ENCODE data around the gene CMTM3.

Gene CMTM3

DNA sequence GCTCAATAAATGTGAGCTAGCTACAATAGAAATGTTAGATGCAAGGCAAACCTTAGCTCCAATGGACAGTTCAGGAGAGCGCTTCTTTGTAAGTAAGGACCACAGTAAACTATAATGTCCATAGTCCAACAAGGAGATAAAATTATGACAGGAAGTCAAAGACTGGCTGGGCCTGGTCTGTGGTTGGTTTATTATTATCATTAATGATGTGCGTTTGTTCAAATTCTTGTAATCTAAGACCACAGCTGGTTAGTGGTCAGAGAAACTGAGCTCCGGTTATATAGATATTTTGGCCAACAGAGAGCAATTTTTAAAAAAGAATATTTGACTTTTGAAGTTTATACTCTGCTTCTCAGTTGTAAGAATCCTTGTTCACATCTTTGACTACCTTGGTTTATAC is 30.0 kb upstream of the CMTM3 start:
- Mint-ChIP-seq H3K9me3 (no peaks in the 10 kb centered on the region), H3K4me3 (no peak overlapping the region), H3K4me1 (peaks cover 8% of the 10 kb centered on the region), H3K27ac (no peak overlapping the region), H3K27me3 (peaks cover 23% of the 10 kb centered on the region), H3K36me3 (ENCODE audit: low read depth) (no peaks in the 10 kb centered on the region)
- DNase-seq (no peak), ATAC-seq (no peak)

DNA sequence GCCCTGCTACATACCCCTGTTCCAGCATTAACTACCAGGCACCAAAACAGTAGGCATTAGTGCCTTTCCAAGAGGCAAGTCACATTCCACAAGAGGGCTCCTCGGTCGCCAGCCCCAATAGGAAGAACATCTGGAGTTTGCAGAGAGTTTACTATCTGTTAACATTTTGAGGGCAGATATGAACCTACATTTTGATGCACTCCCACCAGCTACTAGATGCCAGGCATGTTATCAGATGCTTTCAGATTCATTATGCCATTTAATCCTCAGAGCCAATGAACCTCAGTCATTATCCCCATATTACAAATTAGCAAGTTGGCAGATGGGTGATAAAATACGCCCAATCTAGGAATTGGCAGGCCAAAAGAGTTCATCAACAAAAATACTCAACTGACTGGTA is 29.4 kb upstream of the CMTM3 start:
- no peak for ATAC-seq
- Mint-ChIP-seq H3K27me3 (peaks cover 28% of the 10 kb centered on the region), H3K4me1 (peaks cover 13% of the 10 kb centered on the region), H3K36me3 (ENCODE audit: low read depth) (no peaks in the 10 kb centered on the region), H3K9me3 (no peaks in the 10 kb centered on the region), H3K27ac (no peak overlapping the region), H3K4me3 (no peak overlapping the region)
- no peak for DNase-seq

- Mint-ChIP-seq H3K4me3 (no peak overlapping the region), H3K27ac (no peak overlapping the region), H3K27me3 (peaks cover 38% of the 10 kb centered on the region), H3K4me1 (peaks cover 15% of the 10 kb centered on the region), H3K36me3 (ENCODE audit: low read depth) (no peaks in the 10 kb centered on the region), H3K9me3 (no peaks in the 10 kb centered on the region)
- DNase-seq (no peak), ATAC-seq (no peak)
Observed at GRCh38 chr16:66576296-66576695, 28.2 kb upstream of the CMTM3 start.

- Mint-ChIP-seq H3K27ac (no peak within 1 kb of the TSS), H3K27me3 (peaks cover 38% of the 10 kb centered on the region), H3K9me3 (no peaks in the 10 kb centered on the region), H3K4me1 (peaks cover 17% of the 10 kb centered on the region), H3K4me3 (peak within 1 kb of the TSS; percentile 52), H3K36me3 (ENCODE audit: low read depth) (no peaks in the 10 kb centered on the region)
- DNase-seq (no peak), ATAC-seq (no peak)
Observed at GRCh38 chr16:66578651-66579531, 25.6 kb upstream of the CMTM3 start, which contains the start of gene CMTM2. CMTM2 (plus strand) TSS chr16:66579463; CDS start chr16:66579608, 145 bp downstream.

DNA sequence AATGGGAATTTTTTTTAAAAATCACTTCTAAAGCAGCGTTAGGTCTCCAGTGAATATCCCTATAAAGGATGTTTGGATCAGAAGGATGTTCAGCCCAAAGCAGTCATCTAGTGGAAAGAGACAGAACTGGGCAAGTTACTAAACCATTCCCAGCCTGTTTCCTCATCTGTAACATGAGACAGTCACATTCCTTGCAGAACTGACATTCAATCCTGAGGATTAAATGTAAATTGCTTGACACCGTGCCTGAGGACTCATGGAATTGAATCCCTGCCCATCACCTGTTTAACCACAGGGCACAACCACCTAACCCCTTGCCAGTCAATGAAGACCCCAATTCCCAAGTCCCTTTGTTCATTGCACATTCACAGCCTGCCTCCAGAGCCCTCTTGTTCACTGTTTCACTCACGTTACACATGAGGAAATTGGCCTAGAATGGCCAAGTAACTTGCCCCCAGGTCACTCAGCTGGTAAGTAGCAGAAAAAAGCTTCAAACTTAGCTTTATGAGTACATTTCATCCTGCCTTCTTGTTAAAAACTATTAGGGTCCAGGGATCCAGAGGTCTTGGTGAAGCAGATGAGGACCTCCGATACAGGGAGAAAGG is 23.8 kb upstream of the CMTM3 start:
- Mint-ChIP-seq H3K9me3 (no peaks in the 10 kb centered on the region), H3K4me3 (no peak overlapping the region), H3K36me3 (ENCODE audit: low read depth) (no peaks in the 10 kb centered on the region), H3K27me3 (peaks cover 39% of the 10 kb centered on the region), H3K27ac (no peak overlapping the region), H3K4me1 (peaks cover 17% of the 10 kb centered on the region)
- ATAC-seq: no peak
- no peak for DNase-seq

DNA sequence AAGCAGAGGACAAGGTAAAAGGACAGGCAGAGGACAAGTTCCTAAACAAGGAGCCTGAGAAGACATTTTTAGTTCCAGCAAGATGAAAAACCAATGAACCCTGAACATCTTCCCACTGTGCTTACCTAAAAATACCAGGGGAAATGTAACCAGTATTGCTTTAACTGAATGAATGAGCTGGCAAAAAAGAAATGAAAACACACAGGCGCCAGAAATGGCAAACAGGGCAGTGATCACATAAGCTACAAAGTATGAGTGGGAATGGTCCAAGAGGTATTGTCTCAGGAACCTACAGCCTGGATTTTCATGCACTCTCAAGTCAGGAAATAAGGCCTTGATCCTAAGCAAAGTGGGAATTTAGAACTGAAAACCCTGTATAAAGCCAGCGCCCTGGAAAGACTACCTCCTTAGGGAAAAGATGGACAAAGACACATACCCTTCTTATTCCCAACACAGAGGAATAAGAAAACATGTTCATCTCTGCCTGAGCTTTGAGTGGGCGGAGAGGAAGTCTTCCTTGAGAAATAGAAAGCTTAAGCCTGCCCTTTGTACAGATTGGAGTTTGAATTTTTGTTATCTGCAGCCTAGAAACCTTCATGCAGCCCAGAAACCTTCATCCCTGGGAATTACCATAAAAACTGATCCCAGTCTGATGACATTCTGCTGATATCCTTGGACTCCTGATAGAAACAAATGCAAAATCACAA is 23.1 kb upstream of the CMTM3 start:
- DNase-seq: no peak

DNA sequence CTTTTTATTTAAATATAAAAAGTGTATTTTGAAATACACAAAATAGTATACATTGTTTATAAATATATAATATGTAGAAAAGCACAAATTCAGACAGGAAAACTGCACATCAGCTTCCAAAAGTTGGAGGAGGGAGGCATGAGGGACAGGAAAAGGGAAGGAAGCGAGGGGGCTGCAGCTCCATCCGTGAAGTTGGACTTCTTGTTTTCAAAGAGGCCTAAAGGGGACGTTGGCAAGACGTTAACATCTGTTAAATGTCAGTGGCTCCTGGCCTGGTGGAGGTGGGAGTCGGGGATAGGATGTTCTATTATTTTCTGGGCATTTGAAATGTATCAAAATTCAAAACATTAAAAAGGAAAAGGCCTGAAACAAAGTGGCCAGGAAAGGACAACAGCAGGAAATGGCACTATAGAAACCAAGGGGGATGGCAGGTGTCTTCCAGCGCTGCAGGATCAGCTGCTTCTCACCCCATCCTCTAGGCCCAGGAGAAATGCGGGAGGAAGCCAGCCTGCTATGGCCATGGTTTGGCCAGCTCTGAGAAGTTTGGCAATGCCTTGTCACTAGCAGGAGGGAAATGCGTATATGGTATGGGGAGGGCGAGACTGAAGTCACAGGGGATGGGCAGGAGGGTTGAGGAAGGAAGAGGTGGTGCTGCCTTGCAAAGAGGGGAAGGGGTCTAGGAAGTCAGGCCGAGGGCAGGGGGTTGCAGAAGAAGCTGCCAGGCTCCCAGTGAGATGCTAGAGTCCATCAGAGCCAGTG is 18.8 kb upstream of the CMTM3 start:
- ATAC-seq (no peak), DNase-seq (no peak)
- Mint-ChIP-seq H3K27ac (no peak overlapping the region), H3K27me3 (peaks cover 8% of the 10 kb centered on the region), H3K4me1 (peaks cover 31% of the 10 kb centered on the region), H3K36me3 (ENCODE audit: low read depth) (no peaks in the 10 kb centered on the region), H3K4me3 (no peak overlapping the region), H3K9me3 (no peaks in the 10 kb centered on the region)

More for the DNA sequence above, 23.1 kb upstream of the CMTM3 start:
- no peak overlapping the region for H3K27ac Mint-ChIP-seq
- ATAC-seq: no peak
- no peak overlapping the region for H3K4me3 Mint-ChIP-seq
- H3K9me3 Mint-ChIP-seq: no peaks in the 10 kb centered on the region
- peaks cover 42% of the 10 kb centered on the region for H3K27me3 Mint-ChIP-seq
- H3K36me3 Mint-ChIP-seq (ENCODE audit: low read depth): no peaks in the 10 kb centered on the region
- peaks cover 17% of the 10 kb centered on the region for H3K4me1 Mint-ChIP-seq

GRCh38 chr16:66587881-66588600 is 16.5 kb upstream of the CMTM3 start:
- no peak for DNase-seq
- Mint-ChIP-seq H3K36me3 (ENCODE audit: low read depth) (no peaks in the 10 kb centered on the region), H3K27ac (no peak overlapping the region), H3K4me1 (peaks cover 29% of the 10 kb centered on the region), H3K9me3 (no peaks in the 10 kb centered on the region), H3K27me3 (peaks cover 5% of the 10 kb centered on the region), H3K4me3 (peak overlapping the region; percentile 37)
- ATAC-seq: no peak

DNA sequence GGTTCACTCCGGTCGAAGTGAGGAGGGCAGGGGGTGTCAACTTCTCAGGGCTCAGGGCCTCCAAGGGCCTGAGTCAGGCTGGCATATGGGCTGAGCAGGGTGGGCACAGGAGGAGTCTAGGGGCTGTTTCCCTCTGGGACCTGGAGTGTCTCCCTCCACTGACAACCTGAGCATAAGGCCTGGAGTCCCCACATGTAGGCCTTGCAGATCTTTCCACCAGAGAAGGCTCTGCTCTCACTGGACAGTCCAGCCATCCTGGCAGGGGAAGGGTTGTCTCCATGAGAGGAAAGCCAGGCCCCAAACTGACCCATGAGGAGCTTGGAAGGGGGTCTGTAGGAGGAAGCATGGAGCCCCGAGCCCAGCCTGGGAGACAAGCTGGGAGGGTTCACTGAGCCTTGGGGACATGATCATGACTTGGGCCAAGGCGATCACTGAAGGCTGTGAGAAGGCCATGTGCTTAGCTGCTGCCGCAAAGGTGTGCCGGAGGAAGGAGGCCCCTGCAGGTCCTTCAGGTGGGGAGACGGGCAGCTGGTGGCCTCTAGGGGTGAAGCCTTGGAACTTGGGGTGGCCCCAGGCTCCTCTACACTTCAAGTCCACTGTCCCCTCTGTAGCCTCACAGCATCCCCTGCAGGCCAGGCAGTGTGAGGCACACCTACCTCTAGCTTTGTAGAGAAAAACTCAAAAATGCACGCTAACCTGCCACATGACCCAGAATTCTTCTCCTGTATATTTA is 15.4 kb upstream of the CMTM3 start:
- peak; percentile 94 for ATAC-seq

GRCh38 chr16:66590322-66590721 is 14.2 kb upstream of the CMTM3 start:
- peak overlapping the region; percentile 76 for H3K4me3 Mint-ChIP-seq
- peak; percentile 25 for ATAC-seq
- H3K4me1 Mint-ChIP-seq: peaks cover 29% of the 10 kb centered on the region
- no peaks in the 10 kb centered on the region for H3K9me3 Mint-ChIP-seq
- no peaks in the 10 kb centered on the region for H3K36me3 Mint-ChIP-seq (ENCODE audit: low read depth)
- peaks cover 5% of the 10 kb centered on the region for H3K27me3 Mint-ChIP-seq
- H3K27ac Mint-ChIP-seq: peak overlapping the region; percentile 50
- no peak for DNase-seq

More for the DNA sequence above, 15.4 kb upstream of the CMTM3 start:
- peak; percentile 62 for DNase-seq
- Mint-ChIP-seq H3K4me3 (peak overlapping the region; percentile 76), H3K4me1 (peaks cover 29% of the 10 kb centered on the region), H3K9me3 (no peaks in the 10 kb centered on the region), H3K27me3 (peaks cover 5% of the 10 kb centered on the region), H3K36me3 (ENCODE audit: low read depth) (no peaks in the 10 kb centered on the region), H3K27ac (no peak overlapping the region)

DNA sequence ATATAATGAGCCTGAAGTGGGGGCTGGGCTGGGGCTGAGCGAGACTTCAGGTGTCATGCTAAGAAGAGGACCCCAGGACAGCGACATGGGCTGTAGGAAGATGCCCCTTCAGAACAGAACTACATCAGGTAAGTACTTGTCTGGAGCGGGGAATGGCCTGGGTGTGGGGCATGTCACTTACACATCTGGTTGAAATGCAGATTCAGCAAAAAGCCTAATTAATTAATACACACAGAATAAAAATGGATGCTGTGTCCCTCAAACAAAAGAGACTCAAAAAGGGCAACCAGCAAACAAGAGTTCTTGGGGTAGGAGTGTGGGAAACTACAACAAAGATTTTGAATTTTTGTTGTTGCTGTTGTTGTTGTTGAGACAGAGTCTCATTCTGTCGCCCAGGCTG is 13.5 kb upstream of the CMTM3 start:
- ATAC-seq (no peak), DNase-seq (no peak)
- H3K27me3 Mint-ChIP-seq: peaks cover 1% of the 10 kb centered on the region
- no peak overlapping the region for H3K4me3 Mint-ChIP-seq
- no peaks in the 10 kb centered on the region for H3K9me3 Mint-ChIP-seq
- no peaks in the 10 kb centered on the region for H3K36me3 Mint-ChIP-seq (ENCODE audit: low read depth)
- peaks cover 29% of the 10 kb centered on the region for H3K4me1 Mint-ChIP-seq
- H3K27ac Mint-ChIP-seq: no peak overlapping the region

DNA sequence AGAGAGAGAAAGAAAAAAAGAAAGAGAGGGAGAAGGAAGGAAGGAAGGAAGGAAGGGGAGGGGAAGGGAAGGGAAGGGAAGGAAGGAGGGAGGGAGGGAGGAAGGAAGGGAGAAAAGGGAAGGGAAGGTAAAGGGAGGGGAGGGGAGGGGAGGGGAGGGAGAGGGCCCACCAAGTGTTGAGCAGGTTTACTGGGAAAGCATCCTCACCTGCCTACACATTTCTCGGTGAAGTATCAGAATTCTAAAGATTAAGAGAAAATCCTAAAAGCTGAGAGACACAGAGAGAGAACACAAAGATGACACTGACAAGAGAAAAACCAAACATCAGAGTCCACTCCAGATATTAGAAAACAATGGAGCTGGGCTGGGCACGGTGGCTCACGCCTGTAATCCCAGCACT is 12.3 kb upstream of the CMTM3 start:
- Mint-ChIP-seq H3K27me3 (peaks cover 1% of the 10 kb centered on the region), H3K4me3 (no peak overlapping the region)

GRCh38 chr16:66592814-66593213 is 11.7 kb upstream of the CMTM3 start:
- H3K36me3 Mint-ChIP-seq (ENCODE audit: low read depth): no peaks in the 10 kb centered on the region
- peaks cover 1% of the 10 kb centered on the region for H3K27me3 Mint-ChIP-seq
- DNase-seq: no peak
- ATAC-seq: no peak
- H3K9me3 Mint-ChIP-seq: no peaks in the 10 kb centered on the region
- H3K27ac Mint-ChIP-seq: no peak overlapping the region
- H3K4me3 Mint-ChIP-seq: no peak overlapping the region
- peaks cover 30% of the 10 kb centered on the region for H3K4me1 Mint-ChIP-seq

More for the DNA sequence above, 12.3 kb upstream of the CMTM3 start:
- no peak overlapping the region for H3K27ac Mint-ChIP-seq
- H3K4me1 Mint-ChIP-seq: peaks cover 32% of the 10 kb centered on the region
- H3K9me3 Mint-ChIP-seq: no peaks in the 10 kb centered on the region
- H3K36me3 Mint-ChIP-seq (ENCODE audit: low read depth): no peaks in the 10 kb centered on the region
- DNase-seq (no peak), ATAC-seq (no peak)

All from activated naive CD8-positive, alpha-beta T cell treated with anti-CD3 and anti-CD28 coated beads, Interleukin-2, amount 50 U/mL, for 24 hours (primary cell).